Measurements from ENCODE around the gene ZNF606. TPM values are rescaled to one million over a fixed set of nuclear protein-coding genes. Genes with fewer than 3 reads are reported as not detected.

ZNF606 gene
- polyA plus RNA-seq, 6 donors from 2014 or later = 6.1 to 16.0 (median 9.3) TPM

- peaks cover 13 to 53% (median 43%) of the 10 kb centered on the region in 3 donors for H3K4me1 Mint-ChIP-seq
- no peak for ATAC-seq (ENCODE audit: low read depth in 2 of 2)
- peak overlapping the region in 3 of 6 donors; percentile 19 to 83 (median 43) for H3K27ac Mint-ChIP-seq
- H3K27me3 Mint-ChIP-seq = no peaks in the 10 kb centered on the region
- H3K4me3 Mint-ChIP-seq = peak overlapping the region in 4 of 8 donors; percentile 49 to 75 (median 65)
- peaks cover 0 to 41% (median 12%) of the 10 kb centered on the region in 7 donors for H3K9me3 Mint-ChIP-seq
- DNase-seq = peak; percentile 10
- H3K36me3 Mint-ChIP-seq = peaks cover 8 to 41% of the 10 kb centered on the region in 2 donors
Measured at GRCh38 chr19:58007285-58007684, 4.7 kb upstream of the ZNF606 start.

GRCh38 chr19:58003174-58003828 is 681 bp upstream of the ZNF606 start:
- peak overlapping the region; percentile 92 to 98 (median 96) for H3K27ac Mint-ChIP-seq
- peaks cover 0 to 31% (median 11%) of the 10 kb centered on the region in 7 donors for H3K9me3 Mint-ChIP-seq
- no peak for ATAC-seq (ENCODE audit: low read depth in 2 of 2)
- peaks cover 33 to 66% (median 66%) of the 10 kb centered on the region in 3 donors for H3K4me1 Mint-ChIP-seq
- peaks cover 9 to 58% of the 10 kb centered on the region in 2 donors for H3K36me3 Mint-ChIP-seq
- H3K27me3 Mint-ChIP-seq = no peaks in the 10 kb centered on the region
- peak overlapping the region; percentile 88 to 96 (median 92) for H3K4me3 Mint-ChIP-seq
- DNase-seq = no peak

- H3K36me3 Mint-ChIP-seq = peaks cover 22 to 48% of the 10 kb centered on the region in 2 donors
- DNase-seq (no peak), ATAC-seq (ENCODE audit: low read depth in 2 of 2) (peak; percentile 3 to 7)
- H3K4me3 Mint-ChIP-seq = peak overlapping the region; percentile 85 to 96 (median 92)
- no peaks in the 10 kb centered on the region for H3K27me3 Mint-ChIP-seq
- peak overlapping the region; percentile 83 to 96 (median 94) for H3K27ac Mint-ChIP-seq
- peaks cover 0 to 25% (median 4%) of the 10 kb centered on the region in 7 donors for H3K9me3 Mint-ChIP-seq
- peaks cover 33 to 60% (median 58%) of the 10 kb centered on the region in 3 donors for H3K4me1 Mint-ChIP-seq
Measured at GRCh38 chr19:58001895-58002369, 688 bp downstream of the ZNF606 start.

- no peak for DNase-seq
- Mint-ChIP-seq H3K9me3 (peaks cover 0 to 21% (median 4%) of the 10 kb centered on the region in 7 donors), H3K36me3 (peaks cover 30 to 51% of the 10 kb centered on the region in 2 donors), H3K4me1 (peaks cover 33 to 62% (median 58%) of the 10 kb centered on the region in 3 donors), H3K27me3 (no peaks in the 10 kb centered on the region), H3K4me3 (peak overlapping the region; percentile 77 to 96 (median 92)), H3K27ac (peak overlapping the region; percentile 47 to 92 (median 86))
- no peak for ATAC-seq (ENCODE audit: low read depth in 2 of 2)
Measured at GRCh38 chr19:58000677-58001076, 1.9 kb downstream of the ZNF606 start.

- DNase-seq = no peak
- H3K27ac Mint-ChIP-seq = no peak overlapping the region
- H3K9me3 Mint-ChIP-seq = peaks cover 13 to 56% (median 41%) of the 10 kb centered on the region in 7 donors
- no peaks in the 10 kb centered on the region for H3K27me3 Mint-ChIP-seq
- no peak overlapping the region for H3K4me3 Mint-ChIP-seq
- H3K4me1 Mint-ChIP-seq = peaks cover 5 to 8% (median 8%) of the 10 kb centered on the region in 3 donors
- ATAC-seq (ENCODE audit: low read depth in 2 of 2) = no peak
- peaks cover 52 to 73% of the 10 kb centered on the region in 2 donors for H3K36me3 Mint-ChIP-seq
Measured at GRCh38 chr19:57992841-57993240, 9.8 kb downstream of the ZNF606 start.

GRCh38 chr19:57978586-57979289 is 23.9 kb downstream of the ZNF606 start:
- H3K4me3 Mint-ChIP-seq = no peak overlapping the region
- peaks cover 0 to 4% (median 4%) of the 10 kb centered on the region in 3 donors for H3K4me1 Mint-ChIP-seq
- no peak for ATAC-seq (ENCODE audit: low read depth in 2 of 2)
- peaks cover 83 to 91% of the 10 kb centered on the region in 2 donors for H3K36me3 Mint-ChIP-seq
- no peak overlapping the region for H3K27ac Mint-ChIP-seq
- no peaks in the 10 kb centered on the region for H3K27me3 Mint-ChIP-seq
- peaks cover 27 to 100% (median 96%) of the 10 kb centered on the region in 7 donors for H3K9me3 Mint-ChIP-seq
- no peak for DNase-seq

GRCh38 chr19:57974434-57974833 is 28.2 kb downstream of the ZNF606 start, which contains the start of gene C19orf18:
Gene C19orf18 (minus strand): TSS chr19:57974534. CDS start chr19:57974432, 102 bp downstream.
- peaks cover 51 to 63% of the 10 kb centered on the region in 2 donors for H3K36me3 Mint-ChIP-seq

GRCh38 chr19:57964761-57965160 is 37.9 kb downstream of the ZNF606 start:
- DNase-seq (no peak), ATAC-seq (ENCODE audit: low read depth in 2 of 2) (no peak)
- peaks cover 16 to 37% of the 10 kb centered on the region in 2 donors for H3K36me3 Mint-ChIP-seq
- H3K27ac Mint-ChIP-seq = no peak overlapping the region
- no peaks in the 10 kb centered on the region for H3K27me3 Mint-ChIP-seq
- peak overlapping the region in 1 of 8 donors; percentile 44 for H3K4me3 Mint-ChIP-seq
- H3K4me1 Mint-ChIP-seq = no peaks in the 10 kb centered on the region
- peaks cover 14 to 67% (median 42%) of the 10 kb centered on the region in 7 donors for H3K9me3 Mint-ChIP-seq

More at GRCh38 chr19:57974434-57974833, 28.2 kb downstream of the ZNF606 start, which contains the start of gene C19orf18:
- Mint-ChIP-seq H3K4me1 (peaks cover 0 to 4% (median 4%) of the 10 kb centered on the region in 3 donors), H3K27ac (no peak within 1 kb of the TSS), H3K9me3 (peaks cover 19 to 98% (median 88%) of the 10 kb centered on the region in 7 donors), H3K27me3 (no peaks in the 10 kb centered on the region), H3K4me3 (peak within 1 kb of the TSS in 1 of 8 donors; percentile 81)
- ATAC-seq (ENCODE audit: low read depth in 2 of 2) (no peak), DNase-seq (no peak)

GRCh38 chr19:57961785-57962184 is 40.8 kb downstream of the ZNF606 start:
- no peak for DNase-seq
- H3K27me3 Mint-ChIP-seq = peaks cover 0 to 4% (median 0%) of the 10 kb centered on the region in 3 donors
- peak overlapping the region in 1 of 6 donors; percentile 14 for H3K27ac Mint-ChIP-seq
- ATAC-seq (ENCODE audit: low read depth in 2 of 2) = no peak
- no peaks in the 10 kb centered on the region for H3K4me1 Mint-ChIP-seq
- peaks cover 6 to 36% of the 10 kb centered on the region in 2 donors for H3K36me3 Mint-ChIP-seq
- H3K9me3 Mint-ChIP-seq = peaks cover 5 to 65% (median 36%) of the 10 kb centered on the region in 7 donors
- H3K4me3 Mint-ChIP-seq = no peak overlapping the region

GRCh38 chr19:57954996-57955395 is 47.6 kb downstream of the ZNF606 start:
- Mint-ChIP-seq H3K4me3 (no peak overlapping the region), H3K4me1 (no peaks in the 10 kb centered on the region), H3K27me3 (peaks cover 0 to 25% (median 20%) of the 10 kb centered on the region in 3 donors), H3K36me3 (peaks cover 12 to 30% of the 10 kb centered on the region in 2 donors), H3K9me3 (peaks cover 8 to 42% (median 20%) of the 10 kb centered on the region in 7 donors), H3K27ac (no peak overlapping the region)
- no peak for ATAC-seq (ENCODE audit: low read depth in 2 of 2)
- no peak for DNase-seq

GRCh38 chr19:57949702-57950101 is 52.9 kb downstream of the ZNF606 start:
- peaks cover 3 to 6% of the 10 kb centered on the region in 2 donors for H3K36me3 Mint-ChIP-seq
- ATAC-seq (ENCODE audit: low read depth in 2 of 2) (no peak), DNase-seq (no peak)
- peaks cover 0 to 24% (median 12%) of the 10 kb centered on the region in 3 donors for H3K27me3 Mint-ChIP-seq
- H3K4me1 Mint-ChIP-seq = peaks cover 13 to 28% (median 27%) of the 10 kb centered on the region in 3 donors
- no peak overlapping the region for H3K27ac Mint-ChIP-seq
- H3K9me3 Mint-ChIP-seq = peaks cover 7 to 21% (median 12%) of the 10 kb centered on the region in 7 donors
- H3K4me3 Mint-ChIP-seq = peak overlapping the region in 1 of 8 donors; percentile 27

GRCh38 chr19:57949296-57949695 is 53.3 kb downstream of the ZNF606 start:
- Mint-ChIP-seq H3K4me1 (peaks cover 15 to 31% (median 29%) of the 10 kb centered on the region in 3 donors), H3K4me3 (peak overlapping the region in 1 of 8 donors; percentile 27), H3K36me3 (peaks cover 0 to 5% of the 10 kb centered on the region in 2 donors), H3K27me3 (peaks cover 0 to 20% (median 9%) of the 10 kb centered on the region in 3 donors), H3K27ac (no peak overlapping the region), H3K9me3 (peaks cover 5 to 22% (median 10%) of the 10 kb centered on the region in 7 donors)
- no peak for ATAC-seq (ENCODE audit: low read depth in 2 of 2)
- no peak for DNase-seq
